ENCODE data around the gene C5orf63.
"Not testable (repeated sequence)": the region's sequence is repeated elsewhere in the genome, so short reads cannot be mapped to it uniquely, and the experiment has no call there.

C5orf63 gene

GRCh38 chr5:127038550-127038949 is 34.8 kb downstream of the C5orf63 start:
- in situ Hi-C loops (cut with MboI; ENCODE audit: low sequenced_read_pairs), result no loop called here

- in situ Hi-C loops (cut with MboI; ENCODE audit: low sequenced_read_pairs), result no loop called here
Observed at GRCh38 chr5:127031863-127032232, 41.5 kb downstream of the C5orf63 start.

DNA sequence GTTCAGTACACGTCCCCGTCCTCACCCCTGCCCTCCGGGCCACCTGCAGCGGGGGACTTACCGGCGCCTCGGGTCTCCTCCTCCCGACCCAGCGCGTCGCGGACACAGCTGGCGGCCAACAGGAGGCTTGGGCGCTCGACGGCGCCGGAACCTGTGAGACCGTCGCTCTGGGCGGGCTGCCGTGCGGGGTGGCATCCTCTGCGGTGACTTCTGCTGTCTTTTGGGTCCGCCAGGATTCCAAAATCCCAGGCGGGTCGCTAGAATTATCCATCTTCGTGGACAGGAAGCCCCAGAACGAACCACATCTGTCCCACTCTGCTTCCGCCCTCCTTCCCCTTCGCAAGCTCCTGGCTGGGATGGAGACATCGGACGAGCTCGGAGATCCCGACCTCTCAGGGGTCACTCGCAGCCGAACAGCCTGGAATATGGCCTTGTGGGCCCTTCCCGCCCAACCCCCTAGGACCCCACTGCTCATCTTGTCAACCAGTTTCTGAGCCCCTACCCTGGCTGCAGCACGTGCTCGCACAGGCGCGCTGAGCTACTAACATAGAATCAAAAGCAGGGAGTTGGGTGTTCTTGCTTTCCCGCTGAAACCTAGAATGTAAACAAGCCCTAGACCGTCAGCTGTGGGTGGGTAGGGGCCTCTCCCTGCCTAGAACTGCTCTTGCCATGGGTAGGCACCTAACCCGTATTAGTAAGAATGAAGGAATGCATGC is 42.0 kb downstream of the C5orf63 start:
- in situ Hi-C loops (cut with MboI; ENCODE audit: low sequenced_read_pairs), result no loop called here

- in situ Hi-C loops (cut with MboI; ENCODE audit: low sequenced_read_pairs), result no loop called here
Observed at GRCh38 chr5:127030259-127031146, 42.8 kb downstream of the C5orf63 start, which contains the start of gene MARCHF3. Gene MARCHF3, minus strand, starts transcription at chr5:127030558. Its CDS starts 112,387 bp downstream, at chr5:126918171.

GRCh38 chr5:127029581-127030258 is 43.6 kb downstream of the C5orf63 start:
- in situ Hi-C loops (cut with MboI; ENCODE audit: low sequenced_read_pairs), result no loop called here

- in situ Hi-C loops (cut with MboI; ENCODE audit: low sequenced_read_pairs), result no loop called here
Observed at GRCh38 chr5:127028822-127029457, 44.4 kb downstream of the C5orf63 start.

DNA sequence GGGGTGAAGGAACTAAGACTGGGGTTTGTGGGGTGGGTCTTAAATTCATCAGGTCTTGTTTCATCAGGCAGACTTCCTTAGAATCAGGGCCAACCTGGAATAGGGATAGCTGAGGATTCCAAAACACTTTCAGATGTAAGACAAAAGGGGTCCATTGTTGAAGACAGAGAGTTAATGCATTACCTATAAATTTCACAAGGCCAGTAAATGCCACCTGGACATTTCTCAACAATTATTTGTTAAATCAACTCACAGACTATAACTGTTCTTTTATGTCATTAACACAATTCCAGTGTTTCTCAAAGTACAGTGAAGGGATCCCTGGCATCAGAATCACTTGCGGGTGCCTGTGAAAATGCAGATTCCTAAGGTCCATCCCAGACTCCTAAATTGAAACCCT is 45.8 kb downstream of the C5orf63 start:
- in situ Hi-C loops (cut with MboI; ENCODE audit: low sequenced_read_pairs), result no loop called here

DNA sequence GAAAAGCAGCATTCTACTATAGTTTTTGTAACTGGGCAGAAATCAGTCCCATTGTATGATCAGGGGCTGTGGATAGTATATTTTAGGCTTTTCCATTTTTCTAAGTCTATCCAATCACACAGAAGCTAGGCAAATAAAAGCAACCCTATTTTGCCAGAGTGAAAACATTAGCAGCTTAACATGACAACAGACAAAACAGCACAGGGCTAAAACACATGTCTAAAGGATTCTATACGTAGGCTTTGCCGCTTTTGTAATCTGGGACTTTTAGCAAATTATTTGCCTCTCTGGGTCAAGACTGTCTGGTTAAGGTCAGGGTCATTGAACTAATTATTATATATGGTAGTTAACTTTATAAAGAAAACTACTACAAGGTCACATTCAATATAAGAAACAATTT is 47.1 kb downstream of the C5orf63 start:
- in situ Hi-C loops (cut with MboI; ENCODE audit: low sequenced_read_pairs), result no loop called here

DNA sequence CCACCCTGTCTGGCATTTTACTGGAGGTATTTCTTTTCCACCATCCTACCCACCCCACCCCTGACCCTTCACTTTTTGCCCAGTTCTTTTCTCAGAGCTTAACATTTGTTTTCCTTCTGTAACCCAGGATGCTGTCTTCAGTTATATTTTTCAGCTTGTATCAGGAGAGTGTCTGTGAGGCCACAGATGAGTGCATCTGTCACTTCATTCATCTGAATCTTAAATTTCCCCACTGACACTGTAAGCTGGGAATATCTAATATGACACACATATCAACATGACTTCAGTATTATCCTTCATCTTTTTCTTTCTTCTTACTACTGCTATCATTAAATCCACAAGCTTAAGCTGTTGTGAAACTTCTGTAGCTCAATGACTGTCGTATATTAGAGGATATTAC is 47.8 kb downstream of the C5orf63 start:
- in situ Hi-C loops (cut with MboI; ENCODE audit: low sequenced_read_pairs), result no loop called here

DNA sequence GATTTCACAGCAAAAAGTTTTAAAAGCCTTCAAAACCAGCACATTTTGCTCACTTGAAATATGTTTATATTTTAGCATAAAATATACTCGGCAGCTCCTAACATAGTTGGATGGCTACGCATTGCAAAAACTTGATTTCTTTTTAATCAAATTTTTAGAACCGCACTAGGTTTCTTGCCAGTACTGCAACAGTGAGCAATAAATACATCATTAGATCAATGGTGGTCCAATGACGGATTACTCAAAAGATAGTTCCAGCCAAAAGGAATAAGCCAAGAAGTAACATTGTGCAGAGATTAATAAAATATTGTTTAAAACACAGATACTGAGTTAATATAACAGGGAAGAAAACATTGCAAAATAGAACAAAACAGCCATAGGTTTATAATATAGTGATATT is 48.5 kb downstream of the C5orf63 start:
- in situ Hi-C loops (cut with MboI; ENCODE audit: low sequenced_read_pairs), result no loop called here

DNA sequence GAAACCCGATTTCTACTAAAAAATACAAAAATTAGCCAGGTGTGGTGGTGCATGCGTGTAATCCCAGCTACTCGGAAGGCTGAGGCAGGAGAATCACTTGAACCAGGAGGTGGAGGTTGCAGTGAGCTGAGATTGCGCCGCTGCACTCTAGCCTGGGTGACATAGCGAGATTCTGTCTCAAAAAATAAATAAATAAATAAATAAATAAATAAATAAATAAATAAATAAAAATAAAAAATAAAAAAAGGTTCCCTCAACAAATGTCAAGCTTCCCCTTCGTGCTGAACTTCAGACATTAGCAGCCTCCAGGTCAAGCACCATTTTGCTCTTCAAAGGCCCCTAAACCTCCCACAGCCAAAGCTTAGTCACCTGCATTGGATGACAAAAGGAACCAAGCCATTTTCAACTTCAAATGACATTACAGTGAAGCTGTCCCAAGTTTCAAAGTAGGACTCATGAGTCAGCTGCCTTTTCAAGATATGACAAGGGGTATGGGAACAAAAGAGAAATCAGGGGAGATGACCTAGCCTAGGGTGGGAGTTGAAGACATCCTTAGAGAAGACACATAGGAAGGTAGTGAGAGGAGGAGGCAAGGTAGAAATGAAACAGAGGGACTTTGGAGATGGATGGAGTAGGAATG is 49.6 kb downstream of the C5orf63 start:
- in situ Hi-C loops (cut with MboI; ENCODE audit: low sequenced_read_pairs), result not testable (repeated sequence)

GRCh38 chr5:127022846-127023245 is 50.5 kb downstream of the C5orf63 start:
- in situ Hi-C loops (cut with MboI; ENCODE audit: low sequenced_read_pairs), result no loop called here

- in situ Hi-C loops (cut with MboI; ENCODE audit: low sequenced_read_pairs), result no loop called here
Observed at GRCh38 chr5:127019928-127020327, 53.4 kb downstream of the C5orf63 start.

DNA sequence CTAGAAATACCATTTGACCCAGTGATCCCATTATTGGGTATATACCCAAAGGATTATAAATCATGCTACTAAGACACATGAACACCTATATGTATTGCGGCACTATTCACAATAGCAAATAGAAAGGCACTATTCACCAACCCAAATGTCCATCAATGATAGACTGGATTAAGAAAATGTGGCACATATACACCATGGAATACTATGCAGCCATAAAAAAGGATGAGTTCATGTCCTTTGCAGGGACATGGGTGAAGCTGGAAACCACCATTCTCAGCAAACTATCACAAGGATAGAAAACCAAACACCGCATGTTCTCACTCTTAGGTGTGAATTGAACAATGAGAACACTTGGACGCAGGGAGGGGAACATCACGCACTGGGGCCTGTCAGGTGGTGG is 56.6 kb downstream of the C5orf63 start:
- in situ Hi-C loops (cut with MboI; ENCODE audit: low sequenced_read_pairs), result not testable (repeated sequence)

- in situ Hi-C loops (cut with MboI; ENCODE audit: low sequenced_read_pairs), result no loop called here
Observed at GRCh38 chr5:127015716-127016115, 57.6 kb downstream of the C5orf63 start.

DNA sequence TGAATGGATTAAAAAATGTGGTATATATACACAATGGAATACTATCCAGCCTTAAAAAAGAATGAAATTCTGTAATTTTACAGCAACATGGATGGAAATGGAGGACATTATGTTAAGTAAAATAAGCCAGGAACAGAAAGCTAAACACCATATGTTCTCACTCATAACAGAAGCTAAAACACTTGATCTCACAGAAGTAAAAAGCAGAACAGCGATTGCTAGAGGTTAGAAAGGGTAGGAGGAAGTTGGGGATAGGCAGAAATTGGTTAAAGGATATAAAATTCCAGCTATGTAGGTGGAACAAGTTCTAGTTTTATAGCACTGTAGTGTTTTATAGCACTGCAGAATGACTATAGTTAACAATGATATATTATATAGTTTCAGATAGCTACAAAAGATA is 58.7 kb downstream of the C5orf63 start:
- in situ Hi-C loops (cut with MboI; ENCODE audit: low sequenced_read_pairs), result no loop called here

GRCh38 chr5:127013407-127013806 is 59.9 kb downstream of the C5orf63 start:
- in situ Hi-C loops (cut with MboI; ENCODE audit: low sequenced_read_pairs), result no loop called here

GRCh38 chr5:127012916-127013315 is 60.4 kb downstream of the C5orf63 start:
- in situ Hi-C loops (cut with MboI; ENCODE audit: low sequenced_read_pairs), result no loop called here

DNA sequence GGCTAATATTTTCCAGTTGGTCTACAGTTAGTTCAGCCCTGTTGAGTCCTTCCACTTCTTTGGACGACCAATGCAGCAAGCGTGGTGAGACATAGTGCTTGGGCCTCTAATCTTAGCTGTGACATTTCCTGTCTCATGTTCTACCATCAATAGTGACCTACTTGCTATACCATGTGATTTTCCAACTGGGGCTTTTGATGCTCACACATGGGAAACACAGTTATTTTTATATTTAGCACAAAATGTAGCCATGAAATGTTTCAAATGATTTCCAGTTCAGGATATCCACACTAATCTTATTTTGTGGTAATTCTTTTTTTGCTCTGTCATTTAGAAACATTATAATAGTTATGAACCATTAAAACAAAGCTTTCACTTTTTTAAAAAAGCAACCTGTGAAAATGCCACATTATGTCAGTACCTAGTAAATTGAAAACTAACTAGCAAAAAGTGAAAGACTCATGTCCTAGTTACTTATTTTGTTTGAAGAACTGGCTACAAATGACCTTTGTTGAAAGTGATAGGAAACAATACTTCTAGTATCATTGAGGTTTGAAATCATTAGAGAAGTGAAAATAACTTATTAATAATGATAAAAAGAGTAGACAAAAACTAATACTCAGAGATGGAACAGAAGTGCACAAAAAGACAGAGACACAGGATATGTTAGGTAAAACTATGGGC is 61.2 kb downstream of the C5orf63 start:
- in situ Hi-C loops (cut with MboI; ENCODE audit: low sequenced_read_pairs), result no loop called here

DNA sequence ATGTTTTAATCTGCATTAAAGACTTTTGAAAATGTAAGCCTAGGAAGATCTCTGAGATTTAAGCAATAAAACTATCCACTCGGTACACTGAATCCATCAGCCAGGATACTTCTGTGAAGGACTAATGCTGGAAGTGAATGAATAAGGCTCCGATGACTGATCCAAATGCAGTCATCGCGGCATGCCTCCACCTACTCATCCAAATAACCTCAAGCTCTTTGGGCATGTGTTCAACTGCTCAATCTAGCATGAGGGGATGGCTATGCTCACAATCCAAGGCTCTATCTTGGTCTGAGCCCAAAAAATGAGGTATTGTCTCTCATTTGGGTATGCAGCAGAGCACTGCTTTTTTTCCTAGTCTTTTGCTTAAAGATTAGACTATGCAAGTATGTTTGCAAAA is 62.1 kb downstream of the C5orf63 start:
- in situ Hi-C loops (cut with MboI; ENCODE audit: low sequenced_read_pairs), result no loop called here

All from hTERT RPE-1 (cell line).